HCT116 (cell line): ENCODE measurements around the gene SNX20.

Source experiments
- CTCF ChIP-seq, 3 experiments: fragments of 200-600 bp in 1 of 3; sonication (generic) in 1 of 3; IDR thresholded peaks in 2 of 3; conservative IDR thresholded peaks in 1 of 3; 2 replicates each; pipeline ENCODE4 v1.5.1; 2012 to 2017; ENCODE audit warnings: low read depth in 2 of 3, low read length in 2 of 3, antibody characterized with exemption in 1 of 3, borderline replicate concordance in 1 of 3, control low read depth in 1 of 3, mild to moderate bottlenecking in 1 of 3, mixed read lengths in 1 of 3, mixed run types in 1 of 3, moderate library complexity in 1 of 3; ENCODE audit not compliant: insufficient read depth in 1 of 3
- ELF1 ChIP-seq: IDR thresholded peaks from 2 replicates; pipeline ENCODE4 v1.6.1; 2012; ENCODE audit warnings: low read depth, borderline replicate concordance
- EZH2phosphoT487 ChIP-seq: fragments of 200-600 bp; IDR thresholded peaks from 2 replicates; pipeline ENCODE4 v1.6.1; 2018; ENCODE audit warnings: antibody characterized with exemption, borderline replicate concordance
- MAX ChIP-seq: IDR thresholded peaks from 2 replicates; pipeline ENCODE4 v1.6.1; 2012
- ZFX ChIP-seq: fragments of 450-650 bp; IDR thresholded peaks from 2 replicates; pipeline ENCODE4 v1.6.1; 2017

- no peak for TF ChIP-seq MAX
- TF ChIP-seq CTCF (IDR thresholded peaks at IDR 0.05 in 2 of 3, conservative IDR thresholded peaks at IDR 0.05 in 1 of 3; ENCODE audit: borderline replicate concordance in 1 of 3, insufficient read depth in 1 of 3, low read depth in 2 of 3, low read length in 2 of 3) = no peak
- TF ChIP-seq EZH2phosphoT487 = no peak
- TF ChIP-seq ZFX = no peak
- TF ChIP-seq ELF1 = no peak
Measured at GRCh38 chr16:50641818-50642187, 39.3 kb downstream of the SNX20 start.
